GM12865 (cell line): Measurements from ENCODE around the gene FANCC.

Experiments
- DNase-seq: peaks from one replicate; pipeline ENCODE4 v3.0.0; 2010; ENCODE audit warnings: low read depth
- H3K4me3 ChIP-seq: 2 replicates; pipeline ENCODE4 v1.5.1; 2011; ENCODE audit warnings: mild to moderate bottlenecking, low read depth, low read length, control low read depth
- TF ChIP-seq, protein P1 (sequence below): IDR thresholded peaks from 2 replicates; pipeline ENCODE4 v1.5.1; 2011; ENCODE audit warnings: low read length, control low read depth, low read depth, inconsistent platforms; ENCODE audit not compliant: insufficient read depth; ENCODE audit errors: missing control alignments

FANCC gene

GRCh38 chr9:95193480-95193879 is 124.0 kb downstream of the FANCC start:
- TF ChIP-seq, protein P1, sequence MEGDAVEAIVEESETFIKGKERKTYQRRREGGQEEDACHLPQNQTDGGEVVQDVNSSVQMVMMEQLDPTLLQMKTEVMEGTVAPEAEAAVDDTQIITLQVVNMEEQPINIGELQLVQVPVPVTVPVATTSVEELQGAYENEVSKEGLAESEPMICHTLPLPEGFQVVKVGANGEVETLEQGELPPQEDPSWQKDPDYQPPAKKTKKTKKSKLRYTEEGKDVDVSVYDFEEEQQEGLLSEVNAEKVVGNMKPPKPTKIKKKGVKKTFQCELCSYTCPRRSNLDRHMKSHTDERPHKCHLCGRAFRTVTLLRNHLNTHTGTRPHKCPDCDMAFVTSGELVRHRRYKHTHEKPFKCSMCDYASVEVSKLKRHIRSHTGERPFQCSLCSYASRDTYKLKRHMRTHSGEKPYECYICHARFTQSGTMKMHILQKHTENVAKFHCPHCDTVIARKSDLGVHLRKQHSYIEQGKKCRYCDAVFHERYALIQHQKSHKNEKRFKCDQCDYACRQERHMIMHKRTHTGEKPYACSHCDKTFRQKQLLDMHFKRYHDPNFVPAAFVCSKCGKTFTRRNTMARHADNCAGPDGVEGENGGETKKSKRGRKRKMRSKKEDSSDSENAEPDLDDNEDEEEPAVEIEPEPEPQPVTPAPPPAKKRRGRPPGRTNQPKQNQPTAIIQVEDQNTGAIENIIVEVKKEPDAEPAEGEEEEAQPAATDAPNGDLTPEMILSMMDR: no peak
- no peak overlapping the region for H3K4me3 ChIP-seq
- no peak for DNase-seq

DNA sequence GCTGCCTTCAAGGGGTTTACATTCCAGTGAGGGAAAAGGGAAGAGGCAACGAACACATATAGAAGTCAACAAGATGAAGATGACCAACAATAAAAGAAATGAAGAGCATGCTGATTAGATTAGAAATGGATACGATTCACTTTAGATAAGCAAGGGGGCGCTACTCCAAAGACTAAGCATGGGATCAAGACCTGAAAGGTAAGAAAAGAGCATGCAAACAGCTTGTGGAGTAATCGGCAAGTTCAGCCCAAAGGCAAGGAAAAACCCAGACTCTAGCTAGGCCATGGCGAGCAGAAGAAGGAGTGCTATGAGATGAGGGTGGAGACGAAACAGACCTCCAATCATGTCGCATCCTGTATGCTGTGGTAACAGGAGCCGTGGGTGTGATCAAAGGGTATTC is 124.4 kb downstream of the FANCC start:
- TF ChIP-seq, protein P1: no peak
- no peak for DNase-seq
- no peak overlapping the region for H3K4me3 ChIP-seq

GRCh38 chr9:95192631-95193030 is 124.9 kb downstream of the FANCC start:
- no peak for DNase-seq
- TF ChIP-seq, protein P1: no peak
- no peak overlapping the region for H3K4me3 ChIP-seq

GRCh38 chr9:95190413-95190812 is 127.1 kb downstream of the FANCC start:
- no peak for DNase-seq
- TF ChIP-seq, protein P1: no peak
- no peak overlapping the region for H3K4me3 ChIP-seq

DNA sequence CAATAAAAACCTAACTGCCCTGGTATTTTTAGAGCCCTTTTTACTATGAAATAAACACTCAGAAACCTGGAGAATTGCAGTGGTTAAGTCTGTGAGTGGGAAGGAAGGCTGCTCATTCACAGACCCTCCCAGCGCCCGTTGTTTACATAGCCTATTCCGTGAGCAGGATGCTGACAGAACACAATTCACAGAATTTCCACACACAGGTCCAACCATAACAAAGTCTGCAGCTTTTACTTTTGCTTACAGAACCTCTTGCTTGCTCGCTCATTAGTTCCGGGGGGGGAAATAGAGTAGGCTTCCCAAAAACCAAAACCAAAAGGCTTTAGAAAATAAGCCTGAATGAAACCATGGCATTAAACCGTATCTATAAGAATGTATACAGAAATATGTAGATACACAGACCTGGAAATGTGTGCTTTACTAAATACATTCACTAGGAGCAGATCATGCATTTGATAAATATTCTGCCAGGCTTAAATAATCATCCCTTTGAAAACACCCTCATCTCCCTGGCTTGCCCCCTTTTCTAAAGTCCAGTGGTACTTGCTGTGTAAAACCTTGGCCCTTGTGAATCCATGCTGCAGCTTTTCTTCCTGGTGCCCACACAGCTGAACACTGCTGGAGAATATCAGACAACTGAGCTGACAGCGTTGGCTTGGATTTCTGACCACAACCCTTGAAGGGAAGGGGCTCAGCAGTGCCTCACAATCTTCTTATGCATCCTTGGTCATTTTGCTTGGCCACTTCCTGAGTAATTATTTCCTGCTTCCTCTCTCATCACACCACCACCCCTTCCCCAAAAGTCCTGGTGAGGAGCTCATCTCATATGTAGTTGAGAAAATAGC is 128.0 kb downstream of the FANCC start:
- DNase-seq: no peak
- TF ChIP-seq, protein P1: no peak

GRCh38 chr9:95188459-95188858 is 129.1 kb downstream of the FANCC start:
- DNase-seq: no peak
- TF ChIP-seq, protein P1: no peak
- no peak overlapping the region for H3K4me3 ChIP-seq

More for the DNA sequence above, 128.0 kb downstream of the FANCC start:
- H3K4me3 ChIP-seq: no peak overlapping the region

GRCh38 chr9:95185956-95186355 is 131.6 kb downstream of the FANCC start:
- TF ChIP-seq, protein P1: no peak
- H3K4me3 ChIP-seq: no peak overlapping the region
- no peak for DNase-seq
